HepG2 (cell line): ENCODE data around the gene UBAC1. TPM values are rescaled to one million over a fixed set of nuclear protein-coding genes. Genes with fewer than 3 reads are reported as not detected.
A peak's percentile ranks its signal among the peaks of the same experiment; 100 is the strongest.

Experiments used
- ATAC-seq: fragments of 200-7000 bp; cut with Tn5 transposase; 3 replicates; pipeline ENCODE4 v1.9.1; 2020; ENCODE audit warnings: mild to moderate bottlenecking, moderate library complexity
- BruUV-seq: library from RNA; stranded (reverse); fragments of 400-500 nt; replicated peaks from 2 replicates; lab custom pipeline; 2021; lab: Mats Ljungman, UMichigan
- CTCF ChIA-PET: fragments of 300-600 bp; formaldehyde crosslinking; extraction: SDS; loops from one replicate; lab custom pipeline; 2021; ENCODE audit warnings: low total read pairs, inconsistent platforms, low intra/inter-chr PET ratio; lab: Yijun Ruan, JAX
- POLR2A ChIA-PET: fragments of 350-600 bp; sonication (Branson Sonifier 250); formaldehyde crosslinking; loops from one replicate; lab custom pipeline; 2020; ENCODE audit warnings: antibody characterized with exemption, inconsistent platforms; lab: Yijun Ruan, JAX
- DNase-seq: peaks from one replicate; pipeline ENCODE4 v3.0.0-alpha.2; 2015; ENCODE audit warnings: low spot score
- FAIRE-seq: peaks from 3 replicates; lab custom pipeline; 2011; peaks lifted over from hg19 to GRCh38; lab: Jason Lieb, UNC
- H2AFZ ChIP-seq: one replicate; pipeline ENCODE4 v1.6.1; 2011; ENCODE audit warnings: low read length, inconsistent platforms
- H3K27ac ChIP-seq: fragments of 300-600 bp; 3 replicates; pipeline ENCODE4 v1.8.0; 2011; ENCODE audit warnings: mixed run types, mild to moderate bottlenecking, mixed read lengths, low read length, inconsistent platforms; ENCODE audit not compliant: insufficient read depth; ENCODE audit errors: extremely low read length
- H3K27me3 ChIP-seq, 2 experiments: fragments of 200-600 bp in 1 of 2; 2 replicates in 1 of 2; 3 replicates in 1 of 2; pipeline versions ENCODE4 v1.6.0 to v1.8.0; 2011; ENCODE audit warnings: low read length in 2 of 2, mild to moderate bottlenecking in 2 of 2, moderate library complexity in 2 of 2, inconsistent platforms in 1 of 2; ENCODE audit not compliant: insufficient read depth in 2 of 2, control insufficient read depth in 1 of 2
- H3K36me3 ChIP-seq, 2 experiments: fragments of 200-600 bp in 1 of 2; replicated peaks in 1 of 2; 2 replicates in 1 of 2; 3 replicates in 1 of 2; pipeline versions ENCODE4 v1.5.1 to v1.8.0; 2011; ENCODE audit warnings: low read length in 2 of 2, inconsistent platforms in 1 of 2; ENCODE audit not compliant: insufficient read depth in 2 of 2, control insufficient read depth in 1 of 2
- H3K4me1 ChIP-seq: 2 replicates; pipeline ENCODE4 v1.5.1; 2012; ENCODE audit warnings: low read length, inconsistent platforms; ENCODE audit not compliant: insufficient read depth
- H3K4me2 ChIP-seq: 2 replicates; pipeline ENCODE4 v1.6.0; 2011; ENCODE audit warnings: low read depth, low read length, inconsistent platforms
- H3K4me3 ChIP-seq, 3 experiments: fragments of 200-600 bp in 1 of 3; sonication (generic), shearing (Covaris generic) in 1 of 3; replicated peaks in 1 of 3; 2 replicates each; pipeline ENCODE4 v1.5.1; 2011 to 2016; ENCODE audit warnings: low read length in 3 of 3, inconsistent platforms in 2 of 3, low read depth in 2 of 3, mild to moderate bottlenecking in 2 of 3, control low read depth in 1 of 3, mixed read lengths in 1 of 3; ENCODE audit not compliant: insufficient read depth in 1 of 3
- H3K79me2 ChIP-seq: one replicate; pipeline ENCODE4 v1.6.1; 2011; ENCODE audit warnings: low read length, inconsistent platforms; ENCODE audit not compliant: insufficient read depth
- H3K9ac ChIP-seq: 2 replicates; pipeline ENCODE4 v1.6.0; 2011; ENCODE audit warnings: mild to moderate bottlenecking, low read depth, low read length, inconsistent platforms; ENCODE audit not compliant: insufficient read depth
- H3K9me3 ChIP-seq: 2 replicates; pipeline ENCODE4 v1.5.1; 2012; ENCODE audit warnings: mild to moderate bottlenecking, low read length
- H4K20me1 ChIP-seq: 2 replicates; pipeline ENCODE4 v1.6.0; 2011; ENCODE audit warnings: inconsistent platforms, mild to moderate bottlenecking, low read length, moderate library complexity; ENCODE audit not compliant: insufficient read depth
- BCL6 ChIP-seq: IDR thresholded peaks from 2 replicates; pipeline ENCODE4 v1.6.1; 2016; ENCODE audit warnings: missing genetic modification reagents, missing compliant biosample characterization
- CAMTA2 ChIP-seq: sonication (generic); formaldehyde crosslinking; IDR thresholded peaks from 2 replicates; pipeline ENCODE4 v1.4.0; 2020; ENCODE audit warnings: mild to moderate bottlenecking, missing genetic modification reagents, borderline replicate concordance
- CENPX ChIP-seq: sonication (generic); formaldehyde crosslinking; IDR thresholded peaks from 2 replicates; pipeline ENCODE4 v1.9.0; 2021; ENCODE audit warnings: mild to moderate bottlenecking, missing genetic modification reagents, moderate library complexity
- HOXA3 ChIP-seq: sonication (generic); formaldehyde crosslinking; IDR thresholded peaks from 2 replicates; pipeline ENCODE4 v1.5.0; 2020; ENCODE audit warnings: missing genetic modification reagents
- NFIB ChIP-seq: sonication (generic); formaldehyde crosslinking; IDR thresholded peaks from 2 replicates; pipeline ENCODE4 v1.9.0; 2021; ENCODE audit warnings: missing genetic modification reagents, mild to moderate bottlenecking, borderline replicate concordance
- NONO ChIP-seq, 2 experiments: fragments of 450-650 bp in 1 of 2; sonication (generic) in 1 of 2; formaldehyde crosslinking in 1 of 2; IDR thresholded peaks in 1 of 2; conservative IDR thresholded peaks in 1 of 2; 2 replicates each; pipeline versions ENCODE4 v1.6.1 to v1.8.0; 2017 to 2022; ENCODE audit warnings: mild to moderate bottlenecking in 1 of 2, missing genetic modification reagents in 1 of 2, moderate library complexity in 1 of 2
- RBFOX2 ChIP-seq: fragments of 200-400 bp; formaldehyde crosslinking; IDR thresholded peaks from 2 replicates; pipeline ENCODE4 v1.6.1; 2017; ENCODE audit warnings: low read depth, mild to moderate bottlenecking, low read length
- TCF12 ChIP-seq, 2 experiments: fragments of 450-650 bp in 1 of 2; sonication (generic) in 1 of 2; formaldehyde crosslinking in 1 of 2; IDR thresholded peaks; 2 replicates each; pipeline versions ENCODE4 v1.6.1 to v1.8.0; 2017 to 2022; ENCODE audit warnings: antibody characterized with exemption in 1 of 2, mild to moderate bottlenecking in 1 of 2, missing genetic modification reagents in 1 of 2, moderate library complexity in 1 of 2
- ZNF230 ChIP-seq: sonication (generic); formaldehyde crosslinking; IDR thresholded peaks from 2 replicates; pipeline ENCODE4 v1.4.0; 2020; ENCODE audit warnings: mild to moderate bottlenecking, missing genetic modification reagents
- ZNF232 ChIP-seq: sonication (generic); formaldehyde crosslinking; IDR thresholded peaks from 2 replicates; pipeline ENCODE4 v1.4.0; 2020; ENCODE audit warnings: missing genetic modification reagents, borderline replicate concordance
- ZNF547 ChIP-seq: sonication (generic); formaldehyde crosslinking; IDR thresholded peaks from 2 replicates; pipeline ENCODE4 v1.5.1; 2020; ENCODE audit warnings: mild to moderate bottlenecking, missing genetic modification reagents
- ZNF607 ChIP-seq: sonication (generic); formaldehyde crosslinking; IDR thresholded peaks from 2 replicates; pipeline ENCODE4 v1.5.1; 2020; ENCODE audit warnings: missing genetic modification reagents, mild to moderate bottlenecking, borderline replicate concordance
- ZNF747 ChIP-seq: sonication (generic); formaldehyde crosslinking; IDR thresholded peaks from 2 replicates; pipeline ENCODE4 v1.8.1; 2023; ENCODE audit warnings: missing genetic modification reagents, mild to moderate bottlenecking, borderline replicate concordance
- ZNF879 ChIP-seq: sonication (generic); formaldehyde crosslinking; IDR thresholded peaks from 2 replicates; pipeline ENCODE4 v1.8.1; 2023; ENCODE audit warnings: missing genetic modification reagents
- WGBS: methylation state at CpG from one replicate; pipeline ENCODE4 v1.1.6; 2017; ENCODE audit warnings: low lambda C conversion rate; 5-methylcytosine and 5-hydroxymethylcytosine counted together
- in situ Hi-C: cut with HindIII; loops from 2 replicates; pipeline ENCODE4 v1.10.0; 2017; ENCODE audit warnings: low pct_unique_long_range_greater_than_20kb; ENCODE audit not compliant: extremely low pct_ligation_motif_present
- intact Hi-C: fragments of 100-400 bp; cut with micrococcal nuclease; formaldehyde crosslinking; loops from one replicate; pipeline ENCODE4 v1.10.0; 2022; ENCODE audit not compliant: unreplicated experiment
- polyA plus RNA-seq, 8 experiments: library from polyadenylated mRNA; depleted of rRNA in 3 of 8; stranded (reverse) in 7 of 8; unstranded in 1 of 8; fragments of >200 nt; fragmentation: Illumina TruSeq in 4 of 8; extraction: Trizol in 4 of 8; gene quantifications; 2 replicates each; pipeline versions ENCODE4 v1.2.1 to v1.2.3, GENCODE V29; 2011 to 2016; ENCODE audit warnings: low read depth in 4 of 8, missing spikeins in 1 of 8, mixed read lengths in 1 of 8; ENCODE audit not compliant: insufficient read depth in 1 of 8
- total RNA-seq, 5 experiments: library from RNA; depleted of rRNA; stranded (reverse); fragments of >200 nt; fragmentation: Illumina TruSeq; extraction: Trizol; gene quantifications; 2 replicates each; pipeline ENCODE4 v1.2.3, GENCODE V29; 2016; ENCODE audit warnings: low read depth in 1 of 5
- TF ChIP-seq, protein P1 (sequence below): sonication (generic); formaldehyde crosslinking; IDR thresholded peaks from 2 replicates; pipeline ENCODE4 v1.8.0; 2022; ENCODE audit warnings: low read depth, missing genetic modification reagents
- TF ChIP-seq, protein P2 (sequence below): sonication (generic); formaldehyde crosslinking; IDR thresholded peaks from 2 replicates; pipeline ENCODE4 v1.4.0; 2020; ENCODE audit warnings: missing genetic modification reagents
- TF ChIP-seq, protein P3 (sequence below): sonication (generic); formaldehyde crosslinking; IDR thresholded peaks from 2 replicates; pipeline ENCODE4 v1.4.0; 2020; ENCODE audit warnings: missing genetic modification reagents, mild to moderate bottlenecking, borderline replicate concordance

UBAC1 gene
- total and polyA plus RNA-seq, 2 of the 13 experiments (the other 11 are each of a cell fraction or from before 2014, with no cell fraction given), result 32.2 to 34.1 TPM

DNA sequence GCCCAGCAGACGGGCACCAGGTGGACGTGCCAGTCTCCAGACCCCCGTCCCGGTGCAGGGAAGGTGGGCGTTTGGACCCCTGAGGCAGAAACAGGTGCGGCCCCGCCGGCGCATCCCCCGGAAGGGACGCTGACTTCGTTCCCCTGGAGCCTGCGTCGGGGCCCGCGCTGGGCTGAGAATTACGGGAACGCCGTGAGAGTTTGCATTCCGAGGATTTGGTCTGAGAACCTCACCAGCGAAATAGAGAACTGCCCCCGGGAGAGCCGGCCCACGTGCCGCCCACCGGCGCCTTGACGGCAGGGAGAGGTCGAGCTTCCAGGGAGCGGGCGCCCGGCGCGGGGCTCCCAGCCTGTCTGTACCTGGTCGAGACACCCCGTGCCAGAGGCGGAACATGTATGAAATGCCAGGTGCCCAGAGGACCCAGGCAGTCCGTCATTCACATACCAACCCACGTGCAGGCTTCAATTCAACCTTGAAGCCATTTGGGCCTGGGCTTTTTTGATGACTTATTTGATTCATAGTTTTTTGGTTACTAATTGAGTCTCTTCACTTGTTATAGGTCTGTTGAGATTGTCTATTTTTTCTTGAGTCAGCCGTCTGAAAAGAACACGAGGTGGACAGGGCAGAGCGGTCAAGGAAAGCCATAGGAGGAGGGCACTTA lies 53.0 kb downstream of the UBAC1 start:
- H3K4me1 ChIP-seq, result peaks cover 52% of the 10 kb centered on the region
- H3K36me3 ChIP-seq, result peaks cover 3 to 20% of the 10 kb centered on the region in 2 experiments; a peak in 4 of 5 replicates
- DNase-seq (no peak), FAIRE-seq (no peak), ATAC-seq (peak; percentile 49)
- WGBS, result 45% methylated on average over 5 of the region's 42 CpGs
- no peak overlapping the region for H2AFZ ChIP-seq
- peak overlapping the region; percentile 54 to 89 (median 84) for H3K4me3 ChIP-seq
- H3K79me2 ChIP-seq, result peaks cover 50% of the 10 kb centered on the region
- TSS peak; percentile 61 for BruUV-seq
- peak overlapping the region; percentile 88 for H3K4me2 ChIP-seq
- peak overlapping the region; percentile 78 for H3K9ac ChIP-seq
- no peaks in the 10 kb centered on the region for H3K27me3 ChIP-seq
- intact Hi-C loops (no loop called here), in situ Hi-C loops (no loop called here)
- no peaks in the 10 kb centered on the region for H3K9me3 ChIP-seq
- peaks cover 11% of the 10 kb centered on the region for H4K20me1 ChIP-seq
- ChIA-PET POLR2A (interaction anchor here (0.6 to 1.3 kb wide), 3 partner anchors 210 to 805 kb away, joined by 4 to 5 read pairs (median 4); no protein-coding TSS in a partner anchor), CTCF (no interaction called here)
- H3K27ac ChIP-seq, result peak overlapping the region; percentile 66
- TF ChIP-seq ZNF747 (CRISPR knock-in tag) (0 out of 2 replicates have a peak, but pooled peaks have one; percentile 2), BCL6 (CRISPR knock-in tag) (no peak), TCF12 (IDR thresholded peaks at IDR 0.05) (no peak), TCF12 (CRISPR knock-in tag; IDR thresholded peaks at IDR 0.05) (no peak), ZNF879 (CRISPR knock-in tag) (no peak), ZNF230 (no peak), NFIB (CRISPR knock-in tag) (no peak), ZNF607 (peak; percentile 65; the same call in 1 of the 2 replicates), CENPX (CRISPR knock-in tag) (no peak), NONO (IDR thresholded peaks at IDR 0.05) (no peak), NONO (CRISPR knock-in tag; conservative IDR thresholded peaks at IDR 0.05) (no peak; the same call in 1 of the 2 replicates), ZNF232 (CRISPR knock-in tag) (0 out of 2 replicates have a peak, but pooled peaks have one; percentile 27), RBFOX2 (no peak), HOXA3 (peak; percentile 53), CAMTA2 (0 out of 2 replicates have a peak, but pooled peaks have one; percentile 85), ZNF547 (CRISPR knock-in tag) (peak; percentile 81; the same call in 1 of the 2 replicates)
- TF ChIP-seq, protein P1, sequence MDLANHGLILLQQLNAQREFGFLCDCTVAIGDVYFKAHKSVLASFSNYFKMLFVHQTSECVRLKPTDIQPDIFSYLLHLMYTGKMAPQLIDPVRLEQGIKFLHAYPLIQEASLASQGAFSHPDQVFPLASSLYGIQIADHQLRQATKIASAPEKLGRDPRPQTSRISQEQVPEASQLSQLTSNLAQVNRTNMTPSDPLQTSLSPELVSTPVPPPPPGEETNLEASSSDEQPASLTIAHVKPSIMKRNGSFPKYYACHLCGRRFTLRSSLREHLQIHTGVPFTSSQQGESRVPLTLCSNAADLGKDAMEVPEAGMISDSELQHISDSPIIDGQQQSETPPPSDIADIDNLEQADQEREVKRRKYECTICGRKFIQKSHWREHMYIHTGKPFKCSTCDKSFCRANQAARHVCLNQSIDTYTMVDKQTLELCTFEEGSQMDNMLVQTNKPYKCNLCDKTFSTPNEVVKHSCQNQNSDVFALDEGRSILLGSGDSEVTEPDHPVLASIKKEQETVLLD (CRISPR knock-in tag), result peak; percentile 5; the same call in 1 of the 2 replicates
- TF ChIP-seq, protein P2, sequence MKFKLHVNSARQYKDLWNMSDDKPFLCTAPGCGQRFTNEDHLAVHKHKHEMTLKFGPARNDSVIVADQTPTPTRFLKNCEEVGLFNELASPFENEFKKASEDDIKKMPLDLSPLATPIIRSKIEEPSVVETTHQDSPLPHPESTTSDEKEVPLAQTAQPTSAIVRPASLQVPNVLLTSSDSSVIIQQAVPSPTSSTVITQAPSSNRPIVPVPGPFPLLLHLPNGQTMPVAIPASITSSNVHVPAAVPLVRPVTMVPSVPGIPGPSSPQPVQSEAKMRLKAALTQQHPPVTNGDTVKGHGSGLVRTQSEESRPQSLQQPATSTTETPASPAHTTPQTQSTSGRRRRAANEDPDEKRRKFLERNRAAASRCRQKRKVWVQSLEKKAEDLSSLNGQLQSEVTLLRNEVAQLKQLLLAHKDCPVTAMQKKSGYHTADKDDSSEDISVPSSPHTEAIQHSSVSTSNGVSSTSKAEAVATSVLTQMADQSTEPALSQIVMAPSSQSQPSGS, result no peak
- TF ChIP-seq, protein P3, sequence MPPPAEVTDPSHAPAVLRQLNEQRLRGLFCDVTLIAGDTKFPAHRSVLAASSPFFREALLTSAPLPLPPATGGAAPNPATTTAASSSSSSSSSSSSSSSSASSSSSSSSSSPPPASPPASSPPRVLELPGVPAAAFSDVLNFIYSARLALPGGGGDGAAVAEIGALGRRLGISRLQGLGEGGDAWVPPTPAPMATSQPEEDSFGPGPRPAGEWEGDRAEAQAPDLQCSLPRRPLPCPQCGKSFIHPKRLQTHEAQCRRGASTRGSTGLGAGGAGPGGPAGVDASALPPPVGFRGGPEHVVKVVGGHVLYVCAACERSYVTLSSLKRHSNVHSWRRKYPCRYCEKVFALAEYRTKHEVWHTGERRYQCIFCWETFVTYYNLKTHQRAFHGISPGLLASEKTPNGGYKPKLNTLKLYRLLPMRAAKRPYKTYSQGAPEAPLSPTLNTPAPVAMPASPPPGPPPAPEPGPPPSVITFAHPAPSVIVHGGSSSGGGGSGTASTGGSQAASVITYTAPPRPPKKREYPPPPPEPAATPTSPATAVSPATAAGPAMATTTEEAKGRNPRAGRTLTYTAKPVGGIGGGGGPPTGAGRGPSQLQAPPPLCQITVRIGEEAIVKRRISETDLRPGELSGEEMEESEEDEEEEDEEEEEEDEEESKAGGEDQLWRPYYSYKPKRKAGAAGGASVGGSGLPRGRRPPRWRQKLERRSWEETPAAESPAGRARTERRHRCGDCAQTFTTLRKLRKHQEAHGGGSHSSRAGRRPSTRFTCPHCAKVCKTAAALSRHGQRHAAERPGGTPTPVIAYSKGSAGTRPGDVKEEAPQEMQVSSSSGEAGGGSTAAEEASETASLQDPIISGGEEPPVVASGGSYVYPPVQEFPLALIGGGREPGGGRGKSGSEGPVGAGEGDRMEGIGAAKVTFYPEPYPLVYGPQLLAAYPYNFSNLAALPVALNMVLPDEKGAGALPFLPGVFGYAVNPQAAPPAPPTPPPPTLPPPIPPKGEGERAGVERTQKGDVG (CRISPR knock-in tag), result no peak
